ENCODE results near the gene TNFAIP8.
A peak's percentile ranks its signal among the peaks of the same experiment; 100 is the strongest.

The TNFAIP8 gene

DNA sequence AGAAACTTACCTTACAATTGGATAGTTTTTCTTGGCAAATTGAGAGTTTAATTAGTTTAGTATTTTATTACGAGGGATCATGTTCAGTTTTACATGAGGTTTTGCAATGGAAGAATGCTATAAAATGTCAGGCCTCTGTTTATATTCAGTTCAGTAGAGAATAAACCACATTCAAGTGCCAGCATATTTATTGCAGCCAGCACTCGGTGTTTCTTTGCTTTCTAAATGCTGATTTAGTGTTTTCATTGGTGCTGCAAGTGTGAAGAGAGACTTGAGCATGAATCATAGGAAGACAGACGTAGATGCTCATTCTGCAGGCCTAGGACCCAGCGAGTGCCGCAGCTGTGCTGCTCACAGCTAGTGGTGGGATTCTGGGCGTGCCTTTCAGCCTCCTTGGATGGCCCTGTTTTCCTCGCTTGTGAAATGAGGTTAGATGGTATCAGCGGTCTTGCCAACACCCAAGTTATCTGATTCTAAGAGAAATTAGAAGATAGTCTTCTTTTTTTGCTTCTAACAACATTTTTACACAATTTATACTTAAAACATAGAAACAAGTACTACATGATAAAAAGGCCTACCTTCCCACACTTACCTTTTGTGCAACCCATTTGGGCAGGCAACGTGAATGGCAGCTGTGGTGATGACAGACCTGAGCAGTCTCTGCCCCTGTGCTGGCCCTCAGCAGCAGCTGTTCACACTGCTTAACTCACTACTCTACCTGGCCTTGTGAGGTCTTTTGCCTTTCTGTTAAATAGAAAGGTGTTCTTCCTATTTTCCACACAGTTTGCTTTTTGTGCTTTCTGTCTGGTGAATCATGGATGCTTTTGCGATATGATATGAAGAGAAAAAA is 26.8 kb upstream of the TNFAIP8 start:
- no peak for DNase-seq (ENCODE audit: low read depth in 4 of 4, low spot score in 1 of 4)

DNA sequence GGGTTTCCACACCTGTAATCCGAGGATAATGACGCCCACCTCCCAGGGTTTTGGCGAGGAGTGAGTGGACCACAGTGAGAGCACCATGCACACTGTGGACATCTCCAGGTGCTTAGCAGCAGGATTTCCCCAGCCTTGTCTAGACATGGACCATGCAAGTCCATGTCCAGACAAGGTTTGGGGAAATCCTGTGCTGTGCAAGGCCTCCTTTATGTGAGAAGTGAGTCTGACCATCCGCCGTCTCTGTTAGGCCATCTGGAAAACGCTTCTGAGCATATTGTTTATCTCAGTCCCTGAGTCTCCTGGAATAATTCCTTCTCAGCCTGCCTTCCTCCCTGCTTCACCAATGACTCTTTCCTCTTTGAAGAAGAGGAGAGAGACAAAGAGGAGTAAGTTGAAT is 26.2 kb upstream of the TNFAIP8 start:
- DNase-seq (ENCODE audit: low read depth in 4 of 4, low spot score in 1 of 4) = no peak

DNA sequence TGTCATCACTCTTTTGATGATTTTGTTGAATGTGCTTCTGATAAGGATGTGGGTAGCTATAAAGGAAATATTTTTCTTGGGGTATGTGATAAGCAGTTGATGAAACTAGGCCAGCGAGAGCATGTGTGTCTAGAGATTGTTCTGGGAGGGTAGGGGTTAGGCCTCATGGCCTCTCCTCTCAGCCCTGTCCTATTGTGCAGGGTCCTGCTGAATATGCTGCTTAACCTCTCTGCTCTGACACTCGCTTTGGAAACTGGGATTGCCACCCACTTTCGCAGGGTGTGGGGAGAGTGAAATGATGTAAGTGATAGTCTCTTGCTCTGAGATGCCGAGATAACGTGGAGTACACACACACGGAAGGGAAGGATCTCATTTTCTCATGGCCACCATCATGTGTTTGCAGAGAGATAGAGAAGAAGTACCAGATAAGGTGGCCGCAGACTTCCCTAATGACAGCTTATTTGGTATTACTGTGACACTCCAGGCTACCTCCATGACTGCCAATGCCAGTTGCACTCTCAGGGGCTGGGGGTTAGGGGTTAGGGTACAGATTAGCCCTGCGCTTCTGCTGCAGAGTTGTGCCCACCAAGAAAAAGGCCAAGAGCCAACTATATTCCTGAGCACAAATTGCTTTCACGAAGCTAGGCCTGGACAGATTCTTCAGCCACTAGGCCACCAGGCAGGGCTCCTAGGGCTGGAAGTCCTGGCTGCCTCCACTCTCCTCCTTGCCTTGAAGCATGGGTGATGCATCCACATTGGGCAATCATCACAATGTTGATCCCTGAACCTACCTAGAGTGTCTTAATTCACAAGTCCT is 25.2 kb upstream of the TNFAIP8 start:
- DNase-seq (ENCODE audit: low read depth in 4 of 4, low spot score in 1 of 4) = no peak

DNA sequence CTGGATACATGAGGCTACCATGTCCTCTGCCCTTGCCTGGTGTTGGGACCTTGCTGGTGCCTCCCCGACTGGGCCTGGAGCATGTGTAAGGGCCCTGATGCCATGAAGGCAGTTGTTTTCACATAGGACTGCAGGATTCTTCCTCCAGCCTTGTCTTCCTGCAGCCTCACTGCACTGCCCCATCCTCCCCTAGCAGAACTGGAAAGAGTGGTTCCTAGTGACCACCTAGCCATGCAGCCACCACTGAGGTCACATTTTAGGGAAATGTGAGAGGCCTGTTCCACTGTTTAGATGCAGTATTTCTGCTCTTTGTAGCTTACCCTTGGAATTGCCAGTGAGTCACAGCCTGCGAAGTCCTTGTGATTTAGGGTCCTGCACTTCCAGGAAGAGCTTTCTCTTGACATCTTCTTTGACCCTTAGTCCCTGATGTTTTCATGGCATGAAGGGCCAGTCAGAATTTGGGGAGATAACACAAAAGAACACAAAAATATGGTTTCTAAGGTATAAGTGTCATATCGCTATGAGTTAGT is 24.2 kb upstream of the TNFAIP8 start:
- no peak for DNase-seq (ENCODE audit: low read depth in 4 of 4, low spot score in 1 of 4)

DNA sequence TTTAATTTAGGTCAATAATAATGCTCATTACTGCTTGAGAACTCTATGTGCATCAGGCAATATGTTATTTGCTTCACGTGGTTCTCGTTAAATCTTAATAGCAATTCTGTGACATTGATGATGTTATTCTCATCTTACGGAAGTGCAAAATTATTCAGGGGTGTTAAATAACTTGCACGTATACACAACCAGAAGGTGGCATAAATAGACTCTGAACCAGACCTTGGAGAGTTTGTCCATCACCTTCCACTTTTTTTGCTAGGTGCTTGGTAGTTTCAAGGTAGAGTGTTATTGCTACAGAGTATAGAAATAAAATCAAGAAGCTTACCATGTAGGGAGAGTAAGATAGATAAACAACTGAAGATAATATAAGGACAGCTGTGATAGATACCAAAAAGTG is 23.6 kb upstream of the TNFAIP8 start:
- DNase-seq (ENCODE audit: low read depth in 4 of 4, low spot score in 1 of 4) = no peak

DNA sequence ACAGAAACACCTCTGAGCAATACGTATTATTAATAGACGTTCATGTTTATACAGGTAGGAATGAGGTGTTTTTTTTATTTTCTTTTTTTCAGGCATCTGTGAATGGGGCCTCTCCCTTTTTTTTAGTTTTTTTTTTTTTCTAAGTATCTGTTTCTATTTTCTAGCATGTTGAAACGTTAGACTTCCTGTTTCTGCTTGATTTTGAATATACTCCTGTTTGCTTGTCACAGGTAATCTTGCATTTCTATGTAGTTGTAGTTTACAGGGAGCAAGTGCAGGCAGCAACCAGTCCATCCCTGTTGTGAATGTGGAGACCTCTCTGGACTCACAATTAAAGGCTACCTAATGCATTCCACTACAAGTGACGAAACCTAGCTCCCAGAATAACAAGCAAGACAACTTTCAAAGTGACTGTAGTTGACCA is 22.8 kb upstream of the TNFAIP8 start:
- no peak for DNase-seq (ENCODE audit: low read depth in 4 of 4, low spot score in 1 of 4)

DNA sequence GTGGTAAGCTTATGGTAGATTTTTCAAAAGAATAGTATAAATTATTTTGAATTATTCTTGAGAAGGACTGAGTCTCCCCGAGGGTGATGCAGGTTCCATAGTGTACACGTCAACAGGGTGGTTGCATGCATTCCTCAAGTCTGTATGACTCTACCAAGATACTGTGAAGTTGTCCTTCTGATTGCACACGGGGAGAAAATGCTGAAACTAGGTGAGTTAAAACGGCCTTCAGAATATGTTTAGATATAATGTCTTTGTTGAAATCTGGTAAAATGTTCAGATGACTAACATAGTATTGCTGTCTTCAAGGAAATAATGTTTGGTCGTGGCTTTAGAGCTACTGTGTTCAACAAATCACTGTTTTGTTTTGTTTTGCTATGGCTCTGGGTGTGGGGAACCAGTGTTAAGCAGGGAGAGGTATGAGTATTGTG is 22.4 kb upstream of the TNFAIP8 start:
- no peak for DNase-seq (ENCODE audit: low read depth in 4 of 4, low spot score in 1 of 4)

DNA sequence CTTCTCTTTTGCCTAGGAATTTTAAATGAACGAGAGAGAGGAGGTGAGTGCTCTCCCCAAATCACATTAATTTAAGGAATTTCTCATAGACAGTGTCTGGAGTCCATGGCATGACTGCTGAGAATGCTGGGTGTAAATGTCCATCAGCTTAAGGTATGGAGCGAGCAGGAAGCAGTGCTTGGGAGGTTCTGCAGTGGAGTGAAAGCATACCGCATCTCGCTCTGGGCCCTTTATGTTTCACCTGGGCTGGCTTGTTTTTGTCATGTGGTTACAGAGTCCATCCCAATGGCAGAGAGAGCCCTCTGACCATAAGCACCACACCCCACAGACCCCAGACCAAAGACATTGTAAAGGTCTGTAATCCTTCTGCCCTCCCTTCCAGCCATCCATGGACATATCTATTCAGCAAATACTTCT is 20.6 kb upstream of the TNFAIP8 start:
- DNase-seq (ENCODE audit: low read depth in 4 of 4, low spot score in 1 of 4) = no peak

DNA sequence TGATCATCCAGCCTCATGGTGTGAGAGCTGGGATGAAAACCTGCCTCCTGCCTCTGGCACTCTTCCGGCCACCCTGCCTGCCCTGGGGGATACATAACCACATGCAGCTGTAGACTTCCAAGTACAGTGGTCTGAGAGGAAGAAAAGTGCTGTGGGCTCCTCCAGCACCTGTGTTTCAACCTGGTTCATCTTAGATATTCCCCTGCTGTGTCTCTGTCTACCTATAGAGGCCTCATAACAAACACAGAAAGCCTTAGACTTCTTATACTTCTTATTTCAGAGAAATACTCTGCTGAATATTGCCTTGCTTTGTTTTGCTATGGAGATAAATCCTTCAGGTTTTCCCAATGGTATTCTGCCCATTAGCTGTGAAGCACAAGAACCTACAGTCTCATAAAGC is 19.6 kb upstream of the TNFAIP8 start:
- DNase-seq (ENCODE audit: low read depth in 4 of 4, low spot score in 1 of 4) = no peak

DNA sequence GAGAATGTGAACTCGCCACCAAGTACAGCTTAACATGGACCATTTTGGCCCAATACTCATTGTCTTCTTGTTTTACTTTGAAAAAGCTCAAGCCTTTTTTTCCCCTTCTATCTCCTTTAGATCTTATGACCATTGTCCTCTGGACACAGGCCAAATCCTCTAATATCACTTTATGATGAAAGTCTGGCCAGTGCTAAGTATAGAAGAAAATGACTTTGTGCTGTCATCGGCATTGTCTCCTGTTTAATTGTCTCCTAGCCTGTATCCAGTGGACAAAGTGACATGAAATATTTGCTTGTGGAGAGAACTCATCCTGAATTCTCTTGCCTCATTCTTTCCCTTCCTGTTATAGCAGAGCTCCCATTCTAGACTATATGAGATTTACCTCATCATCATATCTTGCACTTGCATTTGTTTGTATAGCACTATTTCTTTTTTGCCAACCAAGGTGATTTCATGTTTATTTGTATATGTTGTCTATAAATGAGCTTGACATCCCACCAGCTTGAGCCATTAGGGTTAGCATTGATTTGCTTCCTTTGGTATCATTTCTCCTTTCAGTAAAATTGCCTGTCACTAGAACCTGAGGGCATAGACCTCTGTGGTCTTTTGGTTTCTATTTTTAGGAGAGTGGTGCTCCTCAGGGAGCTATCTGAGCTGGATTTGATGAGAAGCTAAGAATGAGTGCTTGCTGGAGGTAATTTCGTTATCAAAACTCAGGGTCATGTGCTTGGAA is 18.8 kb upstream of the TNFAIP8 start:
- DNase-seq (ENCODE audit: low read depth in 4 of 4, low spot score in 1 of 4) = no peak

DNA sequence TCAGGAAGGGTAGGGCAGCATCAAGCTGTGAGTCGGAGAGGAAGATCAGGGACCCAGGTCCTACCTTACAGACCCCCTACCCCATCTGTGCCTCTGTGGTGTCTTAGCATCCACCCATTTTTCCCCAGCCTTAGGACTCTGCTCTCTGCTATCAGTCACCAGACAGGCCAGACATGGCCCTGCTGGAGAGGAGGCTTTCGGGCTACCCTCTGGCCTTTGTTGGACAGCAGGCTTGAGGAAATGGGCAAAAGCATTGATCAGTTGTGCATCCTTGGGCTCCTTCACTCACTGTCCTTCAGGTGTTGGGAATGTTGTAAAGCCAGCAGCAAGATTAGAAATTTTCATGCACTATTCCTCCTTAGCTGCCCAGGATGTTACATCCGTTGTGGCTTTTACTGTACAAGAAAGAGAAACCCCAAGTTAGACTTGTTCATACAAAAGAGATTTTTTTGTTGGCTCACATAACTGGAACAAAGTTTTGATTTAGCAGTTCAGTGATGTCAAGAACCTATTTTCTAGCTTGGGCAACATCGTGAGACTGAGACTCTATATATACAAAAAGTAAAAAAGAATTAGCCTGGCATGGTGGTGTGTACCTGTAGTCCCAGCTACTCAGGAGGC is 17.4 kb upstream of the TNFAIP8 start:
- DNase-seq (ENCODE audit: low read depth in 4 of 4, low spot score in 1 of 4) = no peak

DNA sequence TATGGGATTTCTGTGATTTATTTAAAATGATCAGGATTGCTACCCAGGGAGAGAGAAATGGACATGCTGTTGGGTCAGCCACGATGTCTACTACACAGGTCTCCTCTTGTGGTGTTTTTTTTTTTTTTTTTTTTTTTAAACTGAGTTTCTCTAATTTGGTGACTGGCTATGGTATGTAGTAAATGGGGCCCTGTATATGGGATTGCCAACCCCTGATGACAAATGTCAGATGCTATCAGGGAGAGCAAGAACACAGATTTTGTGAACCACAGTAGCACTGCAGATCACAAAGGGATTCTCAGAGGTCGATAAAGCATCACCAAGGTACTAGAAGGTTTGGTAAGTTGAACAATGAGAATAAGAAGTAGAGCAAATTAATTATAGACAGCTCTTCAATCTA is 16.5 kb upstream of the TNFAIP8 start:
- DNase-seq (ENCODE audit: low read depth in 4 of 4, low spot score in 1 of 4) = no peak

DNA sequence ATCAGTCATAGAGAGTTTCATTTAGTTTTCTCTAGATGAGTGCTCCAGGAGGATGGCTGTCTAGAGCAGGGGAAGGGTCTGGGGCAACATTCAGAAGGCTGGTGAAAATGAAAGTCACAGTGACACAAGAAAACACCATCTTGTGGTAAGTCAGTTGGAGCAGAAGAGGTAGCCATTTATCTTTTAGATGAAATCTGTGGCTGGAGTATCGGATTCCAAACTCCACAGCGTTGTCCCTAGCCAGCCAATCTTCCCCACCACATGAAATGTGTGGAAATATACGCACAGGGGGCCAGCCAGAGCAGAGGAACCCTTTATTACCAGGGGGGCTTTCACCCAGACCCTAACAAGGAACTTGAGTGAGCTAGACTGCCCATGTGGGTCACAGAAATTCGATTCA is 15.9 kb upstream of the TNFAIP8 start:
- no peak for DNase-seq (ENCODE audit: low read depth in 4 of 4, low spot score in 1 of 4)

DNA sequence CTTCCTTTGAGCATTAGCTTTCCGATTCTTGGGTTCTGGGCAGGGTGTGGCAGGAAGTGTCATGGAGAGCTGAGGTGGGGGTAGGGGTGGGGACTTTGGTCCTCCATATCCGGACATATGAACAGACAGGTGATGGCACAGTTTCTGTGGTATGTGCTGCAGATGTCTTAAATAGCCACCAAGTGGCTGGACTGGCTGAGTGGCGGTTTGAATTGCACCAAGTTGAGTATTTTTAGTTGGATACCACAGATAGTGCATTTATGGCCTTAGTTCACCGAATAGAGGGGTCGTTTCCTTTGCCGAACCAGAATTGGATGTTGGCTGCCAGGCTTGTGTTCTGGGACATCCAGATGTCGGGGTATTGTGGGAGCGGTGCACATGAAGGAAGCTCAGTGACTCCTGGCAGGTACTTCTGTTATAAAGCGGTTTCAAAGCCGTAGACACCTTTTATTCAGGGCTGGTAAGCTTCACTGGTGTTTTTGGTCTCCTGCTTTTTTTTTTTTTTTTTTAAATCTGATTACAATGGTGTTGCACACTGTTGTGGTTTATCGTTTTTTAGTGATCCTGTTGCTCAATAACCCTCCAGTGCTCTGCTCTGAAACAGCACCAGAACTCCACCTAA is 15.1 kb upstream of the TNFAIP8 start:
- no peak for DNase-seq (ENCODE audit: low read depth in 4 of 4, low spot score in 1 of 4)

DNA sequence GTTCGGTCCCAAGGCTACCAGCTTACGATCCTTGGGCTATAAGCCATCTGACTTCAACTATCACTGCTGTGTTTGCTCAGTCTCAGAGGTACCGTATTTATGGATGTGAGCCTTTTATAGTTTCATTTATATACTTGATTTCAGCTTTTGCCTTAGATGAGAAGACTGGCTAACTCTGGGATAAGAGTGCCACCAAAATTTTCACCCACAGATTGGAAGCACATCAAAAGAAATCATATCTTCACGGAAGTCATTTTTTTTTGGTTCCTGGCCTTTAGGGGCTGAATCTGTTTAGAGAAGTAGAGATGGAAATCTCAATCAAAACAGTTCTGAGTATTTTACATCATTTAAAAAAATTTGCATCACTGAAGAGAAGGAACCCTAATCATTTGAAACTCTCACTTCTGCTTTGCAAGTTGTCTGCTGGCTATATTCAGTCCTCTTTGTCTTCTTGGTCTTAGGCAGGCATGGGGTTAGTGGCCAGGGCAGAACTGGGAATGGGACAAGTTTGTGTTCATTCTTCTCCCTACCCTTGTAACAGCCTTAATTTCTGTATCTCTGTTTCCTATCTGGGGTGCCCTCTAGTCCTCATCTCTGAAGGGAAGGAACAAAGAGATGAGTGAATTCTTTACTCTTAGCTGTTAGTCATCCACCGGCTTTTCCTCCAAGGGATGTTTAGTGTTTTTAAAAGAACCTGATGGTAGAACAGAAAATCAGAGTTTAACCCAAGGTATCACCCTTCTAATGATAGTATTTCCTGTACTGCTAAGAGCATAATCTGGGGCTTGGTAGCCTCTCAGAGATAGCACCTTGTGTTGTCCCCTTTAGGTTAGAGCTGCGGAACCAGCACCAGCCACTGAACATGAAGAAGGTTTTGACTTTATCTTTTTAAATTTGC is 14.1 kb upstream of the TNFAIP8 start:
- no peak for DNase-seq (ENCODE audit: low read depth in 4 of 4, low spot score in 1 of 4)

DNA sequence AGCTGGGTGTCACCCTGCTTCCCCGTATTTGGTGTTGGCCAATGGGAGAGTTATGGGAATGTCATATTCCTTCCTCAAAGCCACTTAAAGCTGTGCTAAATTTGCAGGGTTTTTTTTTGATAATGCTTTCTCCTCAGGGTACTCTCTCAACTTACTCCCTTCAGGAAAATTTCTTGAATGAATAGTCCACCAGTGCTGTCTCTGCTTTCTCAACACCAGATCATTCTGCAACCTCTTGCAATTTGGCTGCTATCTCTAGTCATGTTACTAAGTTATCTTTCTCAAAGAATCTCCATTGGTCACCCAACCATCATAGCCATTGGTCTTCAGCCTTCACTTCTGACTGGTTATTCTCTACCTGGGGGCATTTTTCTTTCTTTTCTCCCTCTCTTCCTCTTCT is 13.4 kb upstream of the TNFAIP8 start:
- no peak for DNase-seq (ENCODE audit: low read depth in 4 of 4, low spot score in 1 of 4)

DNA sequence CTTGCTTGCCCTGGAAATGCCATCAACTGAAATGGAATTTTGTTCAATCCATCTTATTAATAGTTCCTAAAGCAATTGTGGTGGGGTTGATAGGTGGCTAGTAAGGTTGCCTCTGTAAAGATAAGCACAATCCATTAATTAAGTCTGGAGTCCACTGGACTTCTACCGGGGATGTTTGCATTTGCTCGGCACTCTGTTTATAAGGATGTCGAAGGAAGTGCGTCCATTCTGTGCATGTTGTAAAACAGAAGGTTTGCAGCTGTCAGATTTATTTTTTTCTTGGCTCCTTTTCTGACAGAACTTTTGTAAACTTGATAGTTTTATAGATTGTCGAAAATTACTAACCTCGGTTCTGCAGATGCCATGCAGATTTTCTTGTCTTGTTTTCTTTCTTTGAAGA is 12.8 kb upstream of the TNFAIP8 start:
- DNase-seq (ENCODE audit: low read depth in 4 of 4, low spot score in 1 of 4) = no peak

DNA sequence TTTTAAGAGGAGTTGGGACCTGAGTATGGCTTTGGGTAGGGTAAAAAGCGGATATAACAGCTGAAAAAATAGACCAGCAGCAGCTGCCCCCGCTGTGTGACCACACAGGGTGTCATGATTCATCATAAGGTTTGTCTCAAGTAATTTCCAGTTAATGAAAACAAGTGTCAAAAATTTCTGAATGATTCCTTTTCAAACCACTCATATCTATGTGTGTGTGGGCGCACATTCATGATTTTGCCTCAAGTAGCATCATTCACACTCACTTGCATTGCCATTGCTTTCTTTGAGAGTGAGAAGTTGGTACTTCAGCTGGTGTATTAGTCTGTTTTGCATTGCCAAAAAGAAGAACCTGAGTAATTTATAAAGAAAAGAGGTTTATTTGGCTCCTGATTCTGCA is 12.1 kb upstream of the TNFAIP8 start:
- peak in 2 of 4 experiments; percentile 45 to 52 for DNase-seq (ENCODE audit: low read depth in 4 of 4, low spot score in 1 of 4)

DNA sequence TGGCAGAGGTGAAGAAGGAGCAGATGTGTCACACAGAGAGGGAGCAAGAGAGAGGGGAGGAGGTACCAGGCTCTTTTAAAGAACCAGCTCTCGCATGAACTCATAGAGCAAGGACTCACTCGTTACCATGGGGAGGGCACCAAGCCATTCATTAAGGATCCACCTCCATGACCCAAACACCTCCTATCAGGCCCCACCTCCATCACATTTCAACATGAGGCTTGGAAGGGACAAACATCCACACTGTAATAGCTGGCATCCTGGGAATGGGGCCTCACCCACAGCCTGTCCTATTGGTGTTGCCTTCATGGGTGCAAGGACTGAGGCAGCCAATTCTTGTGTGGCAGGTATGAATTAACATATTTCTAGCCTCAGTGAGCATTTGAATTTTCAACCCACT is 11.6 kb upstream of the TNFAIP8 start:
- no peak for DNase-seq (ENCODE audit: low read depth in 4 of 4, low spot score in 1 of 4)

DNA sequence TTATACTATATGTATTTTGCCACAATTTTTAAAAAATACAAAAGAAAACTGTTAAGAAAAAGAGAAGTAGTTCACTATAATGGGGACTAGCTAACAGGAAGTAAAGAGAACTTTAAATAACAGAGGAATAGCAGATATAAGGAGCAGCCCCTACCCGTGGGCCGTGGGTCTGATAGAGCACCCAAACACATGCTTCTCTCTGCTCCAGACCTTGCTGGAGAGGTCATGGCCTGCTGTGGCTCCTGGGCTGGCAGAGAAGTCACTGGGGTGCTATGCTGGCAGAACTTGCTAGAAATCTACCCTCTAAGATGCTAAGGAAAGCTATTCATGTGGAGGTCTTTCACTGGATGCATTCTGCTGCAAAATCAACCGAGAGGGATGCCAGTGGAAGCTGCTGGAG is 10.0 kb upstream of the TNFAIP8 start:
- no peak for DNase-seq (ENCODE audit: low read depth in 4 of 4, low spot score in 1 of 4)

Data from stimulated activated CD4-positive, alpha-beta T cell treated with anti-CD3 and anti-CD28 coated beads, Interleukin-1b, Interleukin-23, amount 100 ng/mL, for 24 hours (primary cell).